DMS79 (cell line): ENCODE results near the gene CENATAC.
"Not testable (repeated sequence)": the region's sequence is repeated elsewhere in the genome, so short reads cannot be mapped to it uniquely, and the experiment has no call there.

ENCODE experiments used
- DNase-seq: peaks from one replicate; lab custom pipeline; 2025; lab: John Stamatoyannopoulos, UW

The CENATAC gene

GRCh38 chr11:119054418-119054817, 56.5 kb downstream of the CENATAC start:
- DNase-seq: no peak

DNA sequence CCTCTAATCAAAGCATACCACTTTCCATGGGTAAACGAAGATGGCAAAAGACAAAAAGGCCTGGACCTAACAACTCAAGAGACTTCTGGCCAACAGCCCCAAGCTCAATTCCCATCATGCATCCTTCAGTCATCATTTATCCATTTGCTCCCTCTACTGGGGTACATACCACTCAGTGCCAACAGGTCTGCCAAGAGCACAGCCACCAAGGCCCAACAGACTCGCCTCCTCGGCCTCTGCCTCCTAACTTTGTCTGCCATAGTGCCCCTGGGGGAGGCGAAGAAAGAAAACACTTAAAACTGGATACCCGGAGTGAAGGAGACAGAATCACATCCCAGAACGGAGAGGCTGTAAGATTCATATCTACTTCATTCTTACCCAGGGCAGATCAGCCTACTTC, 58.0 kb downstream of the CENATAC start:
- DNase-seq: no peak

GRCh38 chr11:119056421-119056999, 58.6 kb downstream of the CENATAC start:
- DNase-seq: peak; percentile 24

- DNase-seq: peak; percentile 96
These were observed 59.2 kb downstream of the CENATAC start, which contains the start of gene HYOU1 for GRCh38 chr11:119057000-119057769. Gene HYOU1, minus strand, starts transcription at chr11:119057205. Its CDS starts 1,045 bp downstream, at chr11:119056160.

DNA sequence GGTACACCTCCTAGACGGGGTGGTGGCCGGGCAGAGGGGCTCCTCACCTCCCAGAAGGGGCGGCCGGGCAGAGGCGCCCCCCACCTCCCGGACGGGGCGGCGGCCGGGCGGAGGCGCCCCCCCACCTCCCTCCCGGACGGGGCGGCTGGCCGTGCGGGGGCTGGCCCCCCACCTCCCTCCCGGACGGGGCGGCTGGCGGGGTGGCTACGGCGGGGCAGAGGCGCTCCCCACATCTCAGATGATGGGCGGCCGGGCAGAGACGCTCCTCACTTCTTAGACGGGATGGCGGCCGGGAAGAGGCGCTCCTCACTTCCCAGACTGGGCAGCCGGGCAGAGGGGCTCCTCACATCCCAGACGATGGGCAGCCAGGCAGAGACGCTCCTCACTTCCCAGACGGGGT, 61.2 kb downstream of the CENATAC start:
- not testable (repeated sequence) for DNase-seq

DNA sequence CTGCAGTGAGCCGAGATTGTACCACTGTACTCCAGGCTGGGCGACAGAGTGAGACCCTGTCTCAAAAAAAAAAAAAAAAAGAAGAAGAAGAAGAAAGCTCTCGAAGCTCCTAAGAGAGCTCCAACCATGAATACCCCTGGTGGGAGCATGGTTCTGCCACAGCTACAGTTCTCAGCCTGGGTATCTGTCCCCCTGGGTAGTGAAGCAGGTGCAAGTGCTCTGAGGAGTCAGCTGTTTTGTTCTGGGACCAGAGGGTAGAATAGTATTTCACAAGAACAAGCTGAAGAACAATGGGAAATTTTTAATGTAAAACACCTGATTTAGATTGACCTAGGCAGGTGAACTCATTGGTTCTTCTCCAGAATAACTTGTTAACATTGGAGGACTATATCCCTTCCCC, 63.3 kb downstream of the CENATAC start:
- no peak for DNase-seq

DNA sequence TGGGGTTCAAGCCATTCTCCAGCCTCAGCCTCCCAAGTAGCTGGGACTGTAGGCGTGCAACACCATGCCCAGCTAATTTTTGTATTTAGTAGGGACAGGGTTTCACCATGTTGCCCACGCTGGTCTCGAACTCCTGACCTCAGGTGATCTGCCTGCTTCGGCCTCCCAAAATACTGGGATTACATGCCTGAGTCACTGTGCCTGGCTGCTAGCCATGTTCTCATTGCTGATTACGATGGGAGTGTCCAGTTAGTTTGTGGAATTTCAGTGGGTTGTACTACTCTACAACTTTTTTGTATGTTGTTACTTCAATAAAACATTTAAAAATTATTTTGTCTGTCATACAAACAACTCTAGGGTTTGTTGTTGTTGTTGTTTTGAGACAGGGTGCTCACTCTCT, 64.8 kb downstream of the CENATAC start:
- DNase-seq: no peak

DNA sequence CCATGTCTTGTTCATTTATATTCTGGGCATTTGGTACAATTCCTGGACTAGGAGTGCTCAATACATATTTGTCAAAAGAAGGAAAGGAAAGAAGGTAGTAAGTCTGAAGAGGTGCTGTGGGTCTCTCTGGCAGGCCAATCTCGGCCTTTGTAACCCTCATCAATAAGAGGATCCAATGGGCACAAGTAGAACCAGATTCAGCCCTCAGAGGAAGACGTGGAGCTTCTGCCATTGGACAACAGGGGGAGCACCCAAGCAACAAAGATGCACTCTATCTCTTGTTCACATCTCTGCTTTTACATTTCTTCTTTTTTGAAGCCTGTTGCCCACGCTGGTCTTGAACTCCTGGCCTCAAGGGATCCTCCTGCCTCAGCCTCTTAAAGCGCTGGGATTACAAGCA, 67.4 kb downstream of the CENATAC start:
- no peak for DNase-seq
